Ishikawa (cell line): ENCODE measurements around the gene EFS.

Source experiments
- CEBPB ChIP-seq: IDR thresholded peaks from 2 replicates; pipeline ENCODE4 v1.6.1; 2012
- CREB1 ChIP-seq: IDR thresholded peaks from 2 replicates; pipeline ENCODE4 v1.6.1; 2012; ENCODE audit warnings: low read depth
- EGR1 ChIP-seq: IDR thresholded peaks from 2 replicates; pipeline ENCODE4 v1.6.1; 2012
- EP300 ChIP-seq: IDR thresholded peaks from 2 replicates; pipeline ENCODE4 v1.6.1; 2012; ENCODE audit warnings: borderline replicate concordance
- FOXM1 ChIP-seq: IDR thresholded peaks from 2 replicates; pipeline ENCODE4 v1.6.1; 2012; ENCODE audit warnings: low read depth, borderline replicate concordance
- NFIC ChIP-seq: IDR thresholded peaks from 2 replicates; pipeline ENCODE4 v1.6.1; 2012
- RAD21 ChIP-seq: IDR thresholded peaks from 2 replicates; pipeline ENCODE4 v1.6.1; 2012; ENCODE audit warnings: low read depth
- TAF1 ChIP-seq: IDR thresholded peaks from 2 replicates; pipeline ENCODE4 v1.6.1; 2012; ENCODE audit warnings: low read depth, mild to moderate bottlenecking
- TCF12 ChIP-seq: IDR thresholded peaks from 2 replicates; pipeline ENCODE4 v1.6.1; 2012; ENCODE audit warnings: low read depth
- TEAD4 ChIP-seq: IDR thresholded peaks from 2 replicates; pipeline ENCODE4 v1.6.1; 2012
- YY1 ChIP-seq: IDR thresholded peaks from 2 replicates; pipeline ENCODE4 v1.6.1; 2012; ENCODE audit warnings: low read depth
- ZBTB7A ChIP-seq: IDR thresholded peaks from 2 replicates; pipeline ENCODE4 v1.6.1; 2012; ENCODE audit warnings: low read depth
- TF ChIP-seq, protein P1 (sequence below): IDR thresholded peaks from 2 replicates; pipeline ENCODE4 v1.6.1; 2012; ENCODE audit warnings: low read depth, mild to moderate bottlenecking
- TF ChIP-seq, protein P2 (sequence below): IDR thresholded peaks from 2 replicates; pipeline ENCODE4 v1.6.1; 2012
- TF ChIP-seq, protein P3 (sequence below): IDR thresholded peaks from 2 replicates; pipeline ENCODE4 v1.6.1; 2012

Gene EFS

DNA sequence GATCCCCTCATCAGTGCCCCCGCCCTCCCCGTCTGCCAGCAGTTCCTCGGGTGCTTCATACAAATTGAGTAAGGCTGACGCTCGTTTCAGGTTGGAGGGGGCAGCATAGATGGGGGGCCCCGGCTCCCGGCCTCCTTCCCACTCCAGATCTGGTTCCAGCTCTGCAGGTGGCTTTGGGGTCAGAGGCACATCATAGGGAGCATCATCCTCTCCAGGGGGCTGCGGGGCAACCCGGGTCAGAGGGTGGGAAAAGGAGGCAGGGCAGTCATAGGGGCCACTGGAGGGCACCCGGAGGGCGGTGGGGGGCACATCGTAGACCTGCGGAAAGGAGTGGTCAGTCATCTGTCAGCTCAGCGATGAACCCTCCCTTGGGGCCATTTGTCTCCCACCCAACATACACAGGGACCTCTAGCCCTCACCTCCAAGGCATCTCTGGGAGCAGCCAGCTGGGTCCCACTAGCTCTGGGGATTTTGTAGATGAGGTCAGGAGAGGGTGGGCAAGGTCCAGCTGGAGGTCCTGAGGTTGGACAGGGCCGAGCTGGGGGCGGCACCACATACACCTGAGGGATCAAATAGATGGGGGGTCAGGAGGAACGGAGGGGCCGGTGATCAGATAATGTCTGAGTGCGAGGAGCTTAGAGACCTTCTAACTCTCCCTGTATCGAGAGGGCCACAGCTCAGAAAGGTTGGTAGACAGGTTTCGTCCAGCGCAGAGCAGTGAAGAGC is 5.1 kb downstream of the EFS start:
- no peak for TF ChIP-seq TAF1
- TF ChIP-seq, protein P1, sequence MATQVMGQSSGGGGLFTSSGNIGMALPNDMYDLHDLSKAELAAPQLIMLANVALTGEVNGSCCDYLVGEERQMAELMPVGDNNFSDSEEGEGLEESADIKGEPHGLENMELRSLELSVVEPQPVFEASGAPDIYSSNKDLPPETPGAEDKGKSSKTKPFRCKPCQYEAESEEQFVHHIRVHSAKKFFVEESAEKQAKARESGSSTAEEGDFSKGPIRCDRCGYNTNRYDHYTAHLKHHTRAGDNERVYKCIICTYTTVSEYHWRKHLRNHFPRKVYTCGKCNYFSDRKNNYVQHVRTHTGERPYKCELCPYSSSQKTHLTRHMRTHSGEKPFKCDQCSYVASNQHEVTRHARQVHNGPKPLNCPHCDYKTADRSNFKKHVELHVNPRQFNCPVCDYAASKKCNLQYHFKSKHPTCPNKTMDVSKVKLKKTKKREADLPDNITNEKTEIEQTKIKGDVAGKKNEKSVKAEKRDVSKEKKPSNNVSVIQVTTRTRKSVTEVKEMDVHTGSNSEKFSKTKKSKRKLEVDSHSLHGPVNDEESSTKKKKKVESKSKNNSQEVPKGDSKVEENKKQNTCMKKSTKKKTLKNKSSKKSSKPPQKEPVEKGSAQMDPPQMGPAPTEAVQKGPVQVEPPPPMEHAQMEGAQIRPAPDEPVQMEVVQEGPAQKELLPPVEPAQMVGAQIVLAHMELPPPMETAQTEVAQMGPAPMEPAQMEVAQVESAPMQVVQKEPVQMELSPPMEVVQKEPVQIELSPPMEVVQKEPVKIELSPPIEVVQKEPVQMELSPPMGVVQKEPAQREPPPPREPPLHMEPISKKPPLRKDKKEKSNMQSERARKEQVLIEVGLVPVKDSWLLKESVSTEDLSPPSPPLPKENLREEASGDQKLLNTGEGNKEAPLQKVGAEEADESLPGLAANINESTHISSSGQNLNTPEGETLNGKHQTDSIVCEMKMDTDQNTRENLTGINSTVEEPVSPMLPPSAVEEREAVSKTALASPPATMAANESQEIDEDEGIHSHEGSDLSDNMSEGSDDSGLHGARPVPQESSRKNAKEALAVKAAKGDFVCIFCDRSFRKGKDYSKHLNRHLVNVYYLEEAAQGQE, result no peak
- no peak for TF ChIP-seq TEAD4
- TF ChIP-seq YY1, result no peak
- no peak for TF ChIP-seq CEBPB
- no peak for TF ChIP-seq ZBTB7A
- no peak for TF ChIP-seq FOXM1

DNA sequence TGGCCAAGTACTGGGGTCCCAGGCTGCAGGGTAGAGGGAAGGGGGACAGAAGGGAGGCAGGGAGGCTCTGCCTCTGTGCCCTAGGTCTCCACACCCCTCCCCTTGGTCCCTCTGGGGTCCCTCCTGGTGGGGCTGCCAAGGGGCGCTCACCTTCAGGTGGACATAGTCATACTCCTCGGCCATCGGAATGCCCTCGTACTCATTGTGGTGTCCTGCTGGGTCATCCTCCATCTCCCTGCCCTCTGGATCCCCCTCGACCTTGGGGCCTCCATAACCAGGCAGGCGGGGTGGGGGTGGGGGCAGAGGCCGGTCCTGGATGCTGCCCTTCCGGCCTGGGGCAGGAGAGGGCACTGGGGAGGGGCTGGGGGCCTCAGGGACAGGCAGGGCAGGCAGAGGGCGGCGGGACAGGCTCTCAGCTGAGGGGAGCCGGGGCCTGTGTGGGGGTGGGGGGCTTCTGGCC is 5.8 kb downstream of the EFS start:
- TF ChIP-seq, protein P1, result no peak
- TF ChIP-seq TCF12 (no peak), EP300 (no peak), NFIC (no peak), YY1 (no peak), ZBTB7A (no peak), TEAD4 (no peak), CREB1 (no peak), FOXM1 (no peak), CEBPB (no peak), RAD21 (no peak)
- TF ChIP-seq, protein P2, sequence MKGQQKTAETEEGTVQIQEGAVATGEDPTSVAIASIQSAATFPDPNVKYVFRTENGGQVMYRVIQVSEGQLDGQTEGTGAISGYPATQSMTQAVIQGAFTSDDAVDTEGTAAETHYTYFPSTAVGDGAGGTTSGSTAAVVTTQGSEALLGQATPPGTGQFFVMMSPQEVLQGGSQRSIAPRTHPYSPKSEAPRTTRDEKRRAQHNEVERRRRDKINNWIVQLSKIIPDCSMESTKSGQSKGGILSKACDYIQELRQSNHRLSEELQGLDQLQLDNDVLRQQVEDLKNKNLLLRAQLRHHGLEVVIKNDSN, result no peak
- TF ChIP-seq, protein P3, sequence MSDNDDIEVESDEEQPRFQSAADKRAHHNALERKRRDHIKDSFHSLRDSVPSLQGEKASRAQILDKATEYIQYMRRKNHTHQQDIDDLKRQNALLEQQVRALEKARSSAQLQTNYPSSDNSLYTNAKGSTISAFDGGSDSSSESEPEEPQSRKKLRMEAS, result no peak

DNA sequence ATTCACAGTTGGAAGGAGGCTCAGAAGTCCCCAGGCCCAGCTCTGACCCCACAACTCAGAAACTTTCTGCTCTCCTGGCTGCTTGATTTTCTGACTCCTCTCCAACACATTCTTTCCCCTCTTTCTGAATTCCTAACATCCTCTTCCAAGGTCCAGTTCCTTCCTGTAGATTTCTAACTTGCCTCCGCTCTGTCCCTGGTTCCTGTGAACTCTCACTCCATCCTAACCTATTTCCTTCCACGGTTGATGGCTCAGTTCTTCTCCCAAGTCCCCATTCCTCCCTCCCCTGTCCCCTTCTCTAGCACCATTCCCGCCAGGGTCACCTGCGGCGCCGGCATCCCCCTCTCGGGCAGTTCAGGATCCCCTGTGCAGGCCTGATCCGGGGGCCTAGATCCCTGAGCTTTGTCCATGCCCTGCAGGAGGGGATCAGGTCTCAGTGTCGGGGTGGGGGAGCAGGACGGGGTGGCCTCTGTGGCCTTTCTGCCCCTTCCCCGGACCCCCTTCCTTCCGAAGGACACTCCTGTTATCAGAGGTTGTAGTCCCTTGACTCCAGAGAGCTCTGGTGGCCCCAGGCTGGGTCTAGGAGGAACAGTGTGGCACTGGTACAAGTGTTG is 6.3 kb downstream of the EFS start:
- no peak for TF ChIP-seq CREB1
- no peak for TF ChIP-seq EGR1
- no peak for TF ChIP-seq TCF12
- TF ChIP-seq NFIC, result no peak
- no peak for TF ChIP-seq ZBTB7A
- TF ChIP-seq TAF1, result no peak

DNA sequence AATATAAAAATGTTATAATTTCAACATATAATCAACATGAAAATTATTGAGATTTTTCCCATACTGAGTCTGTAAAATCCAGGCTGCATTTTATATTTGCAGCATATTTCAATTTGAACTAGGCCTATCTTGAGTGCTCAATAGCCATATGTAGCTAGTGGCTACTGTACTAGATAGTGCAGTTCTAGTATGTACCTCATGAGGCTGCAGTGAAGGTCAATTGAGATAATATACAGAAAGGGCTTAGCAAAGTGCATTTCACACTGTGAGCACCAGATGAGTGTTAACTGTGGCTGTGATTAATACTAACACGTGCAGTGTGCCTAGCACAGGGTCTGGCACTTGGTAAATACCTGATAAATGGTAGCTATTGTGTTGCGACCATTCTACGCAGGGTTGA is 6.9 kb downstream of the EFS start:
- no peak for TF ChIP-seq CREB1
- no peak for TF ChIP-seq ZBTB7A
- no peak for TF ChIP-seq EP300
- TF ChIP-seq, protein P3, result no peak

DNA sequence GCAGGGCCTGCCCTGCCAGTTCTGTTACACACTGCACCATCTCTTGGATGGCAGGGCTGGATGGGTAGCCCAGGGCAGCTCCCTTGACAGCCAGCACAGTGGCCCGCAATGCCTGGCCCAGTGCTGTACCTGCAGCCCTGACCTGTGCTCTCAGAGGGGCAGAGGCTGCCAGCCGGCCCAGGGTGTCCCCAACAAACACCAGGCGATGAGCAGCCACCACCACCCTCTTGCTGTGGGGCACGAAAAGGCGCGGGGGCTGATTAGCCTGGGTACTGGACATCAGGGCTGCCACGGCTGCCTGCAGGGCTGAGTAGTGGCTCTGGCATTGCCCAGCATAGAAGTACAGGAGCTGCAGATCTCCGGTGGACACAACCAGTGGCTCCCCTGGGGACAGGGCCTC is 7.7 kb downstream of the EFS start:
- TF ChIP-seq FOXM1 (no peak), YY1 (no peak), TCF12 (no peak), CEBPB (no peak), RAD21 (no peak), ZBTB7A (no peak), NFIC (no peak), EGR1 (no peak), TAF1 (no peak), TEAD4 (no peak), EP300 (no peak), CREB1 (no peak)
- TF ChIP-seq, protein P2, result no peak
- TF ChIP-seq, protein P3, result no peak
- TF ChIP-seq, protein P1, result no peak
